Keratinocyte (primary cell): ENCODE measurements around the gene CLCN7. TPM values are rescaled to one million over a fixed set of nuclear protein-coding genes. Genes with fewer than 3 reads are reported as not detected.
"Not testable (repeated sequence)": the region's sequence is repeated elsewhere in the genome, so short reads cannot be mapped to it uniquely, and the experiment has no call there.

Source experiments
- DNase-seq: peaks from one replicate; pipeline ENCODE4 v3.0.0-alpha.2; 2011; ENCODE audit warnings: low read depth, missing footprints, low spot score
- FAIRE-seq: peaks from 2 replicates; lab custom pipeline; 2011; peaks lifted over from hg19 to GRCh38; lab: Jason Lieb, UNC
- H2AFZ ChIP-seq: 2 replicates; pipeline ENCODE4 v1.6.0; 2012; ENCODE audit warnings: low read length, control low read depth, inconsistent platforms; ENCODE audit not compliant: control insufficient read depth
- H3K27ac ChIP-seq: 2 replicates; pipeline ENCODE4 v1.5.1; 2011; ENCODE audit warnings: low read length; ENCODE audit not compliant: control insufficient read depth, insufficient read depth
- H3K27me3 ChIP-seq: 3 replicates; pipeline ENCODE4 v1.6.0; 2011; ENCODE audit warnings: low read length; ENCODE audit not compliant: control insufficient read depth, insufficient read depth; ENCODE audit errors: extremely low read depth
- H3K36me3 ChIP-seq, 2 experiments: 2 replicates in 1 of 2; 3 replicates in 1 of 2; pipeline ENCODE4 v1.5.1; 2011; ENCODE audit warnings: low read length in 2 of 2, mild to moderate bottlenecking in 1 of 2; ENCODE audit not compliant: control insufficient read depth in 2 of 2, insufficient read depth in 2 of 2; ENCODE audit errors: extremely low read depth in 1 of 2
- H3K4me1 ChIP-seq: 3 replicates; pipeline ENCODE4 v1.5.1; 2011; ENCODE audit warnings: low read length; ENCODE audit not compliant: control insufficient read depth, insufficient read depth; ENCODE audit errors: extremely low read depth
- H3K4me2 ChIP-seq: 3 replicates; pipeline ENCODE4 v1.6.0; 2011; ENCODE audit warnings: low read depth, low read length; ENCODE audit not compliant: control insufficient read depth, insufficient read depth; ENCODE audit errors: extremely low read depth
- H3K4me3 ChIP-seq, 3 experiments: fragments of 200-600 bp in 1 of 3; sonication (generic) in 1 of 3; 2 replicates in 2 of 3; 3 replicates in 1 of 3; pipeline ENCODE4 v1.5.1; 2011 to 2016; ENCODE audit warnings: low read length in 3 of 3, mild to moderate bottlenecking in 3 of 3, control low read depth in 2 of 3, inconsistent platforms in 1 of 3, low read depth in 1 of 3, mixed read lengths in 1 of 3, mixed run types in 1 of 3, moderate library complexity in 1 of 3; ENCODE audit not compliant: control insufficient read depth in 2 of 3, insufficient read depth in 2 of 3; ENCODE audit errors: extremely low read depth in 1 of 3
- H3K79me2 ChIP-seq: 2 replicates; pipeline ENCODE4 v1.6.0; 2012; ENCODE audit warnings: low read length; ENCODE audit not compliant: control insufficient read depth, insufficient read depth
- H3K9ac ChIP-seq: 3 replicates; pipeline ENCODE4 v1.6.0; 2011; ENCODE audit warnings: low read length; ENCODE audit not compliant: control insufficient read depth, insufficient read depth; ENCODE audit errors: extremely low read depth
- H3K9me1 ChIP-seq: 3 replicates; pipeline ENCODE4 v1.6.0; 2011; ENCODE audit warnings: low read length; ENCODE audit not compliant: control insufficient read depth, insufficient read depth; ENCODE audit errors: extremely low read depth
- H3K9me3 ChIP-seq: 2 replicates; pipeline ENCODE4 v1.5.1; 2012; ENCODE audit warnings: low read depth, low read length; ENCODE audit not compliant: control insufficient read depth
- H4K20me1 ChIP-seq: 3 replicates; pipeline ENCODE4 v1.6.0; 2011; ENCODE audit warnings: low read length; ENCODE audit not compliant: control insufficient read depth, insufficient read depth; ENCODE audit errors: extremely low read depth
- EZH2 ChIP-seq: IDR thresholded peaks from one replicate; pipeline ENCODE4 v1.6.1; 2012; ENCODE audit warnings: inconsistent platforms, mild to moderate bottlenecking, low read length, moderate library complexity
- dilution Hi-C: fragments of 300-500 bp; cut with MboI; formaldehyde crosslinking; loops from one replicate; pipeline ENCODE4 v1.7.0; 2020; ENCODE audit warnings: low sequenced_read_pairs; ENCODE audit not compliant: extremely low pct_ligation_motif_present
- polyA plus RNA-seq, 5 experiments: library from polyadenylated mRNA; depleted of rRNA in 3 of 5; stranded (reverse) in 3 of 5; stranded (forward) in 1 of 5; unstranded in 1 of 5; fragments of >200 nt; gene quantifications; 1 replicate in 1 of 5; 2 replicates in 3 of 5; 3 replicates in 1 of 5; pipeline versions ENCODE4 v1.2.1 to v1.2.3, GENCODE V29; 2011 to 2012; ENCODE audit warnings: missing spikeins in 2 of 5, low read depth in 1 of 5, low replicate concordance in 1 of 5
- TF ChIP-seq, protein P1 (sequence below), 3 experiments: IDR thresholded peaks in 1 of 3; conservative IDR thresholded peaks in 1 of 3; optimal IDR thresholded peaks in 1 of 3; 2 replicates in 2 of 3; 3 replicates in 1 of 3; pipeline versions ENCODE3 to v1.5.1; 2011; ENCODE audit warnings: low read length in 3 of 3, mild to moderate bottlenecking in 3 of 3, moderate library complexity in 2 of 3, control low read depth in 1 of 3, inconsistent platforms in 1 of 3; ENCODE audit not compliant: insufficient read depth in 2 of 3; ENCODE audit errors: extremely low read depth in 1 of 3

The CLCN7 gene
- polyA plus RNA-seq, 1 donor (not counting 4 experiments of a cell fraction or from before 2014, with no cell fraction given) = 13.3 TPM

DNA sequence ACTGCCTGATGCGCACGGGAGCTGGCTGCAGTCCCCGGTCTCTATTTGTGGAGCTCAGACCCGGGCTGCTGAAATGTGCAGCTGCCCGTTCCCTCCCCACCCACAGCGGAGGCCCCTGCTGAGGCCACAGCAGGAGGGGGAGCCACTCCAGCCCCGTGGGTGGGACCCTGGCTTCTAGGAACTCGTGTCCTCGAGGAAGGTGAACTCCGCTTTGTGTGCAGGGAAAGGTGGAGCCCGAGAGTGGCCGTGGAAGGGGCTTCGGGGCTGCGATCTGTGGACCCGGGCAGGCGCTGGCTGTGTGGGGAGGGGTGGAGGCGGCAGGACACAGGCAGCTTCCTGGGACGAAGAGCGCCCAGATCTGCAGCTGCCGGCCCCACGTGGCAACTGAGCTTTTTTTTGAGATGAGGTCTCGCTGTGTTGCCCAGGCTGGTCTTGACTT lies 33.4 kb downstream of the CLCN7 start:
- H3K9me3 ChIP-seq = no peaks in the 10 kb centered on the region
- H3K9me1 ChIP-seq = no peaks in the 10 kb centered on the region
- FAIRE-seq (no peak), DNase-seq (no peak)
- no peaks in the 10 kb centered on the region for H3K4me1 ChIP-seq
- H3K4me3 ChIP-seq = no peak overlapping the region
- TF ChIP-seq, protein P1, sequence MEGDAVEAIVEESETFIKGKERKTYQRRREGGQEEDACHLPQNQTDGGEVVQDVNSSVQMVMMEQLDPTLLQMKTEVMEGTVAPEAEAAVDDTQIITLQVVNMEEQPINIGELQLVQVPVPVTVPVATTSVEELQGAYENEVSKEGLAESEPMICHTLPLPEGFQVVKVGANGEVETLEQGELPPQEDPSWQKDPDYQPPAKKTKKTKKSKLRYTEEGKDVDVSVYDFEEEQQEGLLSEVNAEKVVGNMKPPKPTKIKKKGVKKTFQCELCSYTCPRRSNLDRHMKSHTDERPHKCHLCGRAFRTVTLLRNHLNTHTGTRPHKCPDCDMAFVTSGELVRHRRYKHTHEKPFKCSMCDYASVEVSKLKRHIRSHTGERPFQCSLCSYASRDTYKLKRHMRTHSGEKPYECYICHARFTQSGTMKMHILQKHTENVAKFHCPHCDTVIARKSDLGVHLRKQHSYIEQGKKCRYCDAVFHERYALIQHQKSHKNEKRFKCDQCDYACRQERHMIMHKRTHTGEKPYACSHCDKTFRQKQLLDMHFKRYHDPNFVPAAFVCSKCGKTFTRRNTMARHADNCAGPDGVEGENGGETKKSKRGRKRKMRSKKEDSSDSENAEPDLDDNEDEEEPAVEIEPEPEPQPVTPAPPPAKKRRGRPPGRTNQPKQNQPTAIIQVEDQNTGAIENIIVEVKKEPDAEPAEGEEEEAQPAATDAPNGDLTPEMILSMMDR (optimal IDR thresholded peaks at IDR 0.05 in 1 of 3, IDR thresholded peaks at IDR 0.05 in 1 of 3, conservative IDR thresholded peaks at IDR 0.05 in 1 of 3; ENCODE audit: extremely low read depth in 1 of 3, insufficient read depth in 2 of 3, low read length in 3 of 3) = no peak
- no peak for TF ChIP-seq EZH2
- no peaks in the 10 kb centered on the region for H3K79me2 ChIP-seq
- H3K27me3 ChIP-seq = no peaks in the 10 kb centered on the region
- no peak overlapping the region for H3K27ac ChIP-seq
- H2AFZ ChIP-seq = no peak overlapping the region
- dilution Hi-C loops = no loop called here
- H3K9ac ChIP-seq = no peak overlapping the region
- H3K4me2 ChIP-seq = no peak overlapping the region
- peaks cover 0 to 6% of the 10 kb centered on the region in 2 experiments for H3K36me3 ChIP-seq
- no peaks in the 10 kb centered on the region for H4K20me1 ChIP-seq

DNA sequence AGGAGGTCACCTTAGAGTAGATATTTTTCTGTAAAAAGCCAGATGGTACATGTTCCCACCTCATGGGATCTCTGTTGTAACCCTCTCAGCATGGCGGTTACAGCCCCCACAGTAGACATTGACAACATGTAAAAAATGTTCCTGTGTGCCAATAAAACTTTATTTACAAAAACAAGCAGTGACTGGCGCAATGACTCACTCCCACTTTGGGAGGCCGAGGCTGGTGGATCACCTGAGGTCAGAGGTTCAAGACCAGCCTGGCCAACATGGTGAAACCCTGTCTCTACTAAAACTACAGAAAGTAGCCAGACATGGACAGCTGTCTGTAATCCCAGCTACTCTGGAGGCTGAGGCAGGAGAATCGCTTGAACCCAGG lies 35.1 kb downstream of the CLCN7 start:
- H4K20me1 ChIP-seq, H3K9me3 ChIP-seq, H3K79me2 ChIP-seq, H3K4me1 ChIP-seq, DNase-seq, H3K9ac ChIP-seq, H3K9me1 ChIP-seq, FAIRE-seq, H2AFZ ChIP-seq, H3K27me3 ChIP-seq, H3K27ac ChIP-seq, H3K36me3 ChIP-seq, H3K4me3 ChIP-seq, dilution Hi-C loops, H3K4me2 ChIP-seq: not testable (repeated sequence)

DNA sequence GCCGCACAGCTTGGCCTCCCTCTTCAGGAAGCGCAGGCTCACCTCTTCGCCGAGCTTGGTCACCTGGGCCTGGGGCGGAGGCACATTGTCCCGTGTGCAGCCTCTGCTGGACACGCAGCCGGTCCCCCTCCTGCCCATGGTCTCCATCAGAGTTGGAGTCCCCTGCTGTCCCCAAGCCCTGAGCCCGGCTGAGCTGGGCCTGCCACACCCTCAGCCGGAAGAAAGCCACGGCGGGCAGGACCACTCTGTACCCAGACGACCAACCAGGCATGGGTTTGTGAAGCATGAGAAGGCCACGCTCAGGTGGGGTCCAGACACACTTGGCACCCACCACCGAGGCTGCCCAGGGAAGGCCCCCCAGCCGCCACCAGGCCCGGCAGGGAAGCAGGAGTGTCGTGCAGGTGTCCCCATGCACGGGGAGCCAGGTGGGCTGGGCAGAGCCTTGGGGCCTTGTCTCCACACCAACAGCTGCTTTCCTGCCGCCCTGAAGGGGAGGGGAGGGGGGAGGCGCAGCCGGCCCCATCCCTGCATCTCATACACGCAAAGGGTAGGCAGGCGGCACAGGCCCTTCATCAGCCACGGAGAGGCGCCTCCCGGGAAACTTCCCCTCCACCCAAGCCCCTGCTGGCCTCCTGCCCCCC lies 35.6 kb downstream of the CLCN7 start:
- H4K20me1 ChIP-seq = no peaks in the 10 kb centered on the region
- no peak overlapping the region for H3K27ac ChIP-seq
- no peaks in the 10 kb centered on the region for H3K27me3 ChIP-seq
- H3K36me3 ChIP-seq = no peaks in the 10 kb centered on the region
- H3K9me1 ChIP-seq = no peaks in the 10 kb centered on the region
- no peak overlapping the region for H3K9ac ChIP-seq
- no peak overlapping the region for H2AFZ ChIP-seq
- FAIRE-seq (no peak), DNase-seq (no peak)
- no peaks in the 10 kb centered on the region for H3K79me2 ChIP-seq
- H3K4me2 ChIP-seq = no peak overlapping the region
- dilution Hi-C loops = no loop called here
- H3K9me3 ChIP-seq = no peaks in the 10 kb centered on the region
- TF ChIP-seq, protein P1 (optimal IDR thresholded peaks at IDR 0.05 in 1 of 3, IDR thresholded peaks at IDR 0.05 in 1 of 3, conservative IDR thresholded peaks at IDR 0.05 in 1 of 3; ENCODE audit: extremely low read depth in 1 of 3, insufficient read depth in 2 of 3, low read length in 3 of 3) = no peak
- TF ChIP-seq EZH2 = no peak
- no peak overlapping the region for H3K4me3 ChIP-seq
- H3K4me1 ChIP-seq = no peaks in the 10 kb centered on the region
